Heart right ventricle (tissue), 16 donors: ENCODE measurements around the gene BPIFB3. TPM values are rescaled to one million over a fixed set of nuclear protein-coding genes. Genes with fewer than 3 reads are reported as not detected.

Source experiments
- ATAC-seq, 8 donors: fragments of 200-7000 bp; cut with Tn5 transposase; one replicate each; pipeline ENCODE4 v1.9.1; 2020; ENCODE audit warnings: mild to moderate bottlenecking in 8 of 8, moderate library complexity in 8 of 8, moderate number of reproducible peaks in 1 of 8
- DNase-seq, 2 donors: peaks; one replicate each; pipeline ENCODE4 v3.0.0-alpha.2; 2020
- H3K27ac ChIP-seq, 10 donors: fragments of 200-600 bp; sonication (generic) in 2 of 10; one replicate each; pipeline versions ENCODE4 v1.5.0 to v1.8.0; 2020 to 2022; ENCODE audit warnings: mild to moderate bottlenecking in 3 of 10
- H3K27me3 ChIP-seq, 7 donors: fragments of 200-600 bp; one replicate each; pipeline ENCODE4 v1.8.0; 2021 to 2022; ENCODE audit warnings: mild to moderate bottlenecking in 2 of 7
- H3K36me3 ChIP-seq, 9 donors: fragments of 200-600 bp; sonication (generic) in 1 of 9; one replicate each; pipeline versions ENCODE4 v1.5.0 to v1.8.0; 2020 to 2022; ENCODE audit warnings: mild to moderate bottlenecking in 2 of 9
- H3K4me1 ChIP-seq, 9 donors: fragments of 200-600 bp; sonication (generic) in 1 of 9; one replicate each; pipeline versions ENCODE4 v1.5.0 to v1.8.0; 2020 to 2022; ENCODE audit warnings: mild to moderate bottlenecking in 4 of 9
- H3K4me3 ChIP-seq, 10 donors: fragments of 200-600 bp; sonication (generic) in 2 of 10; one replicate each; pipeline versions ENCODE4 v1.5.0 to v1.8.0; 2020 to 2022; ENCODE audit warnings: mild to moderate bottlenecking in 7 of 10, moderate library complexity in 2 of 10
- H3K9me3 ChIP-seq, 11 donors: fragments of 200-600 bp in 10 of 11; sonication (generic) in 2 of 11; one replicate each; pipeline versions ENCODE4 v1.5.0 to v1.8.0; 2013 to 2022; ENCODE audit warnings: mild to moderate bottlenecking in 2 of 11, control low read depth in 1 of 11, moderate library complexity in 1 of 11
- CTCF ChIP-seq, 9 donors: fragments of 200-600 bp; sonication (generic) in 2 of 9; IDR thresholded peaks; one replicate each; pipeline versions ENCODE4 v1.5.0 to v1.8.0; 2021 to 2022; ENCODE audit warnings: antibody characterized with exemption in 9 of 9, mild to moderate bottlenecking in 5 of 9, moderate library complexity in 1 of 9
- WGBS, 2 donors: extraction: QIAGEN DNeasy Blood & Tissue Kit; methylation state at CpG; one replicate each; pipeline ENCODE4 v1.1.7; 2013; ENCODE audit warnings: inconsistent platforms in 1 of 2; 5-methylcytosine and 5-hydroxymethylcytosine counted together
- intact Hi-C, 10 donors: fragments of 100-400 bp; cut with DNase I; formaldehyde crosslinking; loops; one replicate each; pipeline versions ENCODE4 v1.11.1 to v1.14.2; 2022
- polyA plus RNA-seq, 2 donors: library from polyadenylated mRNA; stranded (reverse); fragments of 200-250 nt; gene quantifications; one replicate each; pipeline ENCODE4 v1.2.3, GENCODE V29; 2013
- total RNA-seq, 10 donors: library from RNA; stranded (reverse); fragmentation: NEBNext Ultra II Directional in 3 of 10; extraction: Animal tissue kit (Norgen Biotek cat#: 25700) in 3 of 10; gene quantifications; one replicate each; pipeline versions ENCODE4 v1.2.1 to v1.2.4, GENCODE V29; 2021 to 2023
- donor health status: Arrhythmogenic right ventricular cardiomyopathy.
- donor health status: ischemic (EF 13 %, LVEDD 7.1; RV severe dilation, severe dysfunction).
- donor health status: healthy with polysubstance abuse.
- donor health status: DM: no; HTN: yes; CAD: no.
- donor health status: DM: no; HTN: no; CAD: no.
- donor health status: ischemic (EF 25% LVEDD 6.9; RV normal size, moderate dysfunction).
- donor health status: ischemic (EF 25% LVEDD 5.7; RV mildly dilated, moderate dysfunction).
- donor health status: healthy.
- donor health status: DM: yes; HTN: yes; CAD: no.
- donor health status: Ischemic cardiomyopathy.
- donor health status: ischemic (EF 35%, LVEDD 5.7; RV mildly dilated, moderate dysfunction).
- donor health status: nonischemic (EF 11% LVEDD 7.7; RV severe dilation, severe dysfunction).
- donor health status: DM: yes; HTN: yes; CAD: no.
- donor health status: PGD.
- donor health status: ischemic (EF 29% LVEDD 5.4; RV normal size, mild dysfunction).
- donor health status: nonischemic (EF 23%, LVEDD 6.1; RV moderate dilation, normal function).

BPIFB3 gene
- total and polyA plus RNA-seq, 12 donors: not detected

- intact Hi-C loops: no loop called here
- H3K4me1 ChIP-seq: no peaks in the 10 kb centered on the region
- H3K27ac ChIP-seq: no peak overlapping the region
- H3K4me3 ChIP-seq: no peak overlapping the region
- no peaks in the 10 kb centered on the region for H3K36me3 ChIP-seq
- DNase-seq (no peak), ATAC-seq (no peak)
- H3K9me3 ChIP-seq: peaks cover 0 to 6% (median 0%) of the 10 kb centered on the region in 11 donors
- H3K27me3 ChIP-seq: peaks cover 0 to 7% (median 6%) of the 10 kb centered on the region in 7 donors
- no peak for TF ChIP-seq CTCF (IDR thresholded peaks at IDR 0.05)
- WGBS, 2 donors: 77% methylated on average over 19 of the region's 19 CpGs
Observed at GRCh38 chr20:33070111-33071053, 16.7 kb downstream of the BPIFB3 start.

GRCh38 chr20:33071198-33071597 lies 17.5 kb downstream of the BPIFB3 start:
- intact Hi-C loops: no loop called here
- DNase-seq: no peak
- Histone ChIP-seq H3K4me3 (no peak overlapping the region), H3K27ac (no peak overlapping the region), H3K9me3 (peaks cover 0 to 6% (median 0%) of the 10 kb centered on the region in 11 donors), H3K4me1 (no peaks in the 10 kb centered on the region), H3K36me3 (no peaks in the 10 kb centered on the region), H3K27me3 (peaks cover 0 to 15% (median 10%) of the 10 kb centered on the region in 7 donors)
- no peak for TF ChIP-seq CTCF (IDR thresholded peaks at IDR 0.05)
- no peak for ATAC-seq
- WGBS, 2 donors: 90 to 93% methylated on average over 5 of the region's 5 CpGs

GRCh38 chr20:33072362-33072761 lies 18.7 kb downstream of the BPIFB3 start:
- intact Hi-C loops: no loop called here
- 85 to 86% methylated on average over 4 of the region's 4 CpGs for WGBS, 2 donors
- ATAC-seq: no peak
- H3K27me3 ChIP-seq: peaks cover 0 to 23% (median 15%) of the 10 kb centered on the region in 7 donors
- H3K9me3 ChIP-seq: peaks cover 0 to 6% (median 0%) of the 10 kb centered on the region in 11 donors
- H3K4me1 ChIP-seq: no peaks in the 10 kb centered on the region
- no peak for TF ChIP-seq CTCF (IDR thresholded peaks at IDR 0.05)
- no peaks in the 10 kb centered on the region for H3K36me3 ChIP-seq
- no peak for DNase-seq
- H3K27ac ChIP-seq: no peak overlapping the region
- H3K4me3 ChIP-seq: no peak overlapping the region

- Histone ChIP-seq H3K27ac (no peak overlapping the region), H3K9me3 (peaks cover 0 to 6% (median 0%) of the 10 kb centered on the region in 11 donors), H3K36me3 (no peaks in the 10 kb centered on the region), H3K27me3 (peaks cover 0 to 27% (median 15%) of the 10 kb centered on the region in 7 donors), H3K4me1 (no peaks in the 10 kb centered on the region), H3K4me3 (no peak overlapping the region)
- no peak for DNase-seq
- WGBS, 2 donors: 79 to 86% methylated on average over 2 of the region's 2 CpGs
- ATAC-seq: no peak
- intact Hi-C loops: no loop called here
- no peak for TF ChIP-seq CTCF (IDR thresholded peaks at IDR 0.05)
Observed at GRCh38 chr20:33072813-33073212, 19.1 kb downstream of the BPIFB3 start.
